CD8-positive, alpha-beta memory T cell (primary cell): ENCODE data around the gene TBXT. TPM values are rescaled to one million over a fixed set of nuclear protein-coding genes. Genes with fewer than 3 reads are reported as not detected.

Source experiments
- CTCF ChIA-PET: fragments of 350-600 bp; sonication (Branson Sonifier 250); formaldehyde crosslinking; loops from one replicate; lab custom pipeline; 2021; ENCODE audit warnings: antibody characterized with exemption; lab: Charles Lee
- POLR2A ChIA-PET: fragments of 350-600 bp; sonication (Branson Sonifier 250); formaldehyde crosslinking; loops from one replicate; lab custom pipeline; 2021; ENCODE audit warnings: antibody characterized with exemption; lab: Charles Lee
- DNase-seq, 5 donors: peaks; one replicate each; pipeline versions ENCODE4 v3.0.0 to v3.0.0-alpha.2; 2020 to 2022; ENCODE audit warnings: mixed read lengths in 1 of 5
- H3K27ac ChIP-seq: one replicate; pipeline ENCODE4 v1.7.0; 2013; ENCODE audit warnings: low read depth, mild to moderate bottlenecking, low read length, moderate library complexity
- H3K27me3 ChIP-seq: 2 replicates; pipeline ENCODE4 v1.7.0; 2013; ENCODE audit warnings: low read length, mild to moderate bottlenecking; ENCODE audit not compliant: insufficient read depth, poor library complexity, severe bottlenecking
- H3K36me3 ChIP-seq: 2 replicates; pipeline ENCODE4 v1.7.0; 2013; ENCODE audit warnings: mild to moderate bottlenecking, low read length, moderate library complexity; ENCODE audit not compliant: insufficient read depth
- H3K4me1 ChIP-seq: 2 replicates; pipeline ENCODE4 v1.7.0; 2013; ENCODE audit warnings: mild to moderate bottlenecking, low read length, moderate library complexity; ENCODE audit not compliant: insufficient read depth
- H3K4me3 ChIP-seq: 2 replicates; pipeline ENCODE4 v1.7.0; 2013; ENCODE audit warnings: mild to moderate bottlenecking, low read length
- H3K9me3 ChIP-seq: 2 replicates; pipeline ENCODE4 v1.7.0; 2013; ENCODE audit warnings: mild to moderate bottlenecking, low read length
- H3K27ac Mint-ChIP-seq, 8 donors: one replicate each; pipeline ENCODE4 v1.8.0; 2020 to 2021; ENCODE audit warnings: mixed read lengths in 8 of 8, mild to moderate bottlenecking in 6 of 8, inconsistent platforms in 3 of 8, moderate library complexity in 3 of 8
- H3K27me3 Mint-ChIP-seq, 2 donors: one replicate each; pipeline ENCODE4 v1.8.0; 2020 to 2021; ENCODE audit warnings: mixed read lengths in 2 of 2, mild to moderate bottlenecking in 1 of 2, moderate library complexity in 1 of 2
- H3K36me3 Mint-ChIP-seq, 3 donors: one replicate each; pipeline ENCODE4 v1.8.0; 2020 to 2021; ENCODE audit warnings: mixed read lengths in 3 of 3, inconsistent platforms in 1 of 3, mild to moderate bottlenecking in 1 of 3
- H3K4me1 Mint-ChIP-seq, 3 donors: one replicate each; pipeline ENCODE4 v1.8.0; 2020 to 2021; ENCODE audit warnings: mixed read lengths in 3 of 3, inconsistent platforms in 1 of 3, mild to moderate bottlenecking in 1 of 3
- H3K4me3 Mint-ChIP-seq, 7 donors: one replicate each; pipeline ENCODE4 v1.8.0; 2020 to 2021; ENCODE audit warnings: mixed read lengths in 7 of 7, mild to moderate bottlenecking in 6 of 7, moderate library complexity in 4 of 7, inconsistent platforms in 2 of 7
- H3K9me3 Mint-ChIP-seq, 5 donors: one replicate each; pipeline ENCODE4 v1.8.0; 2020 to 2022; ENCODE audit warnings: mixed read lengths in 5 of 5, mild to moderate bottlenecking in 3 of 5, moderate library complexity in 2 of 5, inconsistent platforms in 1 of 5
- polyA plus RNA-seq: library from polyadenylated mRNA; unstranded; fragments of 300-500 nt; fragmentation: Illumina TruSeq; gene quantifications from one replicate; pipeline ENCODE4 v1.2.3, GENCODE V29; 2021
- total RNA-seq, 2 experiments: library from RNA; stranded (reverse); gene quantifications; one replicate each; pipeline ENCODE4 v1.2.3, GENCODE V29; 2021

The TBXT gene
- total and polyA plus RNA-seq, 3 experiments from 2014 or later: not detected

- peak overlapping the region in 2 of 8 donors; percentile 67 to 84 for H3K27ac Mint-ChIP-seq
- Histone ChIP-seq H3K4me1 (no peaks in the 10 kb centered on the region), H3K4me3 (no peak overlapping the region), H3K27me3 (peaks cover 4% of the 10 kb centered on the region), H3K9me3 (no peaks in the 10 kb centered on the region), H3K36me3 (no peaks in the 10 kb centered on the region), H3K27ac (no peak overlapping the region)
- no peak for DNase-seq
- H3K9me3 Mint-ChIP-seq: no peaks in the 10 kb centered on the region
- H3K27me3 Mint-ChIP-seq: peaks cover 13 to 45% of the 10 kb centered on the region in 2 donors
- no peak overlapping the region for H3K4me3 Mint-ChIP-seq
- CTCF ChIA-PET: no interaction called here
- no peaks in the 10 kb centered on the region for H3K4me1 Mint-ChIP-seq
- H3K36me3 Mint-ChIP-seq: no peaks in the 10 kb centered on the region
- POLR2A ChIA-PET: no interaction called here
Measured at GRCh38 chr6:166202321-166202733, 34.7 kb upstream of the TBXT start.

DNA sequence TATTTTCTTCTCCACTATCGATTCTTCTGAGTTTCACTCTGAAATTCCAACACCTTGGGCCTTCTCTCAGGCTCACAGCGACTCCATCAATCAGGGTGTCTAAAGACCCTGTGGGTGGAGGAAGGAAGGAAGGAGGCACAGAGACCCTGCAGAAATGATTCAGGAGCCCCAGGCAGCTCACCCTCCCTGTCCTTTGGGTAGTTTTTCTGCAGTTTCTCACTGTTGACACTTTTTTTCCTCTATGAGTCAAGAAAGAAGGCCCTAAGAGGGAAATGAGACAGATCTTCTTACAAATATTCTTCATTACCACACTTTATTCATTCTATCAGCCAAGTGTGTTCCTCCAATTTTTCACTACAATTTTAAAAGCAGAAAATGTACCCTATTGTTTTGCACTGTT lies 34.2 kb upstream of the TBXT start:
- H3K9me3 Mint-ChIP-seq: no peaks in the 10 kb centered on the region
- no peak for DNase-seq
- Histone ChIP-seq H3K27ac (no peak overlapping the region), H3K9me3 (no peaks in the 10 kb centered on the region), H3K36me3 (no peaks in the 10 kb centered on the region), H3K4me1 (no peaks in the 10 kb centered on the region), H3K27me3 (peaks cover 2% of the 10 kb centered on the region), H3K4me3 (no peak overlapping the region)
- ChIA-PET CTCF (no interaction called here), POLR2A (no interaction called here)
- H3K27ac Mint-ChIP-seq: peak overlapping the region in 1 of 8 donors; percentile 84
- H3K4me3 Mint-ChIP-seq: no peak overlapping the region
- peaks cover 13 to 47% of the 10 kb centered on the region in 2 donors for H3K27me3 Mint-ChIP-seq
- no peaks in the 10 kb centered on the region for H3K36me3 Mint-ChIP-seq
- H3K4me1 Mint-ChIP-seq: no peaks in the 10 kb centered on the region

DNA sequence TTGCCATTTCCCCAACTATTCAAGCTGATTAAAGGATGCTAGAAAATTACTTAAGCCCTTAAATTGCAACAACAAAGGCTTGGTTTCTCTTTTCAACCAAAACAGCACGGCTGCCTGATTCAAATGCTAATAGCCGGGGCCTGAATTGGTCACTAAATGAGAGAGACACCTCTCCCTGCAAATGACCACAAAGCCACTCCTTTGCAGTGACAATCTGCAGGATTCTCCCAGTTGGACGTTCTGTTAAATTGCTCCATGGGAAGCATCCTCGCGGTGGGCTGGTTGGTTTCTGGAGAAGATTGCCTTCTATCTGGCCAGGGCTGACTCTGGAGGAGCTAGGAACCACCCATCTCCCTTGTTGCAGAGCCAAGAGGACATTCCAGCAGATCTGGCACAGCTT lies 29.7 kb upstream of the TBXT start:
- Histone ChIP-seq H3K9me3 (no peaks in the 10 kb centered on the region), H3K4me3 (no peak overlapping the region), H3K27me3 (no peaks in the 10 kb centered on the region), H3K27ac (no peak overlapping the region), H3K4me1 (no peaks in the 10 kb centered on the region), H3K36me3 (no peaks in the 10 kb centered on the region)
- H3K4me3 Mint-ChIP-seq: no peak overlapping the region
- POLR2A ChIA-PET: no interaction called here
- peaks cover 6 to 31% of the 10 kb centered on the region in 2 donors for H3K27me3 Mint-ChIP-seq
- H3K9me3 Mint-ChIP-seq: no peaks in the 10 kb centered on the region
- no peak overlapping the region for H3K27ac Mint-ChIP-seq
- DNase-seq: no peak
- no peaks in the 10 kb centered on the region for H3K36me3 Mint-ChIP-seq
- CTCF ChIA-PET: no interaction called here
- H3K4me1 Mint-ChIP-seq: no peaks in the 10 kb centered on the region

GRCh38 chr6:166195860-166196238 lies 28.2 kb upstream of the TBXT start:
- Mint-ChIP-seq H3K9me3 (no peaks in the 10 kb centered on the region), H3K27ac (no peak overlapping the region), H3K4me1 (no peaks in the 10 kb centered on the region), H3K4me3 (peak overlapping the region in 1 of 7 donors; percentile 49), H3K36me3 (no peaks in the 10 kb centered on the region), H3K27me3 (peaks cover 6 to 25% of the 10 kb centered on the region in 2 donors)
- POLR2A ChIA-PET: no interaction called here
- Histone ChIP-seq H3K36me3 (no peaks in the 10 kb centered on the region), H3K9me3 (no peaks in the 10 kb centered on the region), H3K27me3 (no peaks in the 10 kb centered on the region), H3K4me3 (no peak overlapping the region), H3K4me1 (no peaks in the 10 kb centered on the region), H3K27ac (no peak overlapping the region)
- CTCF ChIA-PET: no interaction called here
- no peak for DNase-seq

DNA sequence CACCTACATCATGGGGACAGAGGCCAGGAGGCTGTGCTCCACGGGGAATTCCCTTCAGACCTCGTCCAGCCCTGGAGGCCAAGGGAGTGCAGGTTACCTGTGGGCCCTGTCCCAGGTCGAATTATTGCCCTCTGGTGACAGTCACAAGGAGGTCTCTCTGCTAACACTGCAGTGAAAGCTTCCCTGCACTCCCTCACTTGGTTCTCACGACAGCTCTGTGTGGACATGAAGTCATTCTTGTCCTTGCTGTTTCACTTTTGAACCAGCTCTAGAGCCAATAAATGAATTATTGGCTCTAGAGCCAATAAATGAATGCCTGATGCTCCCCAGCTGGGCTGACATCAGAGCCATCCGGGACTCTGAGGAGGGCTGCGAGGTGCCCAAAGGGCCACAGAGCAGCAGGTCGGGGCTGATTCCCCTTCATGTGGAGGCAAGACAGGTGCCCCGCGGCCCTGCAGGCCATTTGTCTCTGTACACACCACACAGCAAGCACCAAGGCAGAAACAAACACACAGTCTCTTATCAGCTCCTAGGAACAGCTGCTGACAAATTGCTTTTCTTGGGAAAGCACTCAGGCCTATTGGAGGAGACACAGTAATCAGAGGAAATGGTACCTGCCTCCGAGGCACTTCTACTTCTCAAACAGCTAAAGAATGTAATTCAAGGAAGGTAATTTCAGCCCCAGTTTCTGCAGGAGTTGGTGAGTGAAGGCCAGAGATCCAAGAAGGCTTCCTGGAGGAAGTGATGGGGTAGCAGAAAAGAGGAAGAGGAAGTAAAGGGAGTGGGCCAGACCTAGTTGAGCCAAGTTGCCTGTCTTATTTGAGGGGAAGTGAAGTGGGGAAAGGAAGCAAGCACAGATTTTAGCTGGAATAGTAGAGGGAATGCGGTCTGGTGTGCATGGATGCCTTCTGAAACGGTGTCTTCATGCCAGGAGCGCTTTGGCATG lies 27.5 kb upstream of the TBXT start:
- no peaks in the 10 kb centered on the region for H3K4me1 Mint-ChIP-seq
- POLR2A ChIA-PET: no interaction called here
- Histone ChIP-seq H3K36me3 (no peaks in the 10 kb centered on the region), H3K4me3 (no peak overlapping the region), H3K27ac (no peak overlapping the region), H3K9me3 (no peaks in the 10 kb centered on the region), H3K27me3 (no peaks in the 10 kb centered on the region), H3K4me1 (no peaks in the 10 kb centered on the region)
- CTCF ChIA-PET: no interaction called here
- H3K36me3 Mint-ChIP-seq: no peaks in the 10 kb centered on the region
- H3K27ac Mint-ChIP-seq: peak overlapping the region in 2 of 8 donors; percentile 3 to 70
- peak overlapping the region in 1 of 7 donors; percentile 49 for H3K4me3 Mint-ChIP-seq
- H3K9me3 Mint-ChIP-seq: no peaks in the 10 kb centered on the region
- H3K27me3 Mint-ChIP-seq: peaks cover 8 to 21% of the 10 kb centered on the region in 2 donors
- DNase-seq: no peak

DNA sequence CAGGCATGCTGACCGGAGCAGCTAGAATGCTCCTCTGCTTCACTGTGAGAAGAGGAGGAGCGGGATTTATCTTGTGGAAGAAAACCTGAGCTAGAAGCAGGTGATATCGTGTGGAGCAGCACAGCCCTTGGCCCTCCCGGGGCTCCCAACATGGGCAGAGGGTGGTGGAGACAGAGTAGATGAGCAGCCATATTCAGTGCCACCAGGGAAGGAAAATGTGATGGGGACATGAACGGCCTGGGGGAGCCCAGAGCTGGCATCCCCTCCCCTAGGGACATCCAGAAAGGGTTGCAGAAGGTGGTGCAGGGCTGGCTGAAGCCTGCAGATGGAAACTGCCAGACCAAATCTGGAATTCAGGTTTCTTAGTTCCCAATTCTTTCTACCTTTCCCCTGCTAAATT lies 24.9 kb upstream of the TBXT start:
- POLR2A ChIA-PET: no interaction called here
- H3K27ac ChIP-seq: no peak overlapping the region

DNA sequence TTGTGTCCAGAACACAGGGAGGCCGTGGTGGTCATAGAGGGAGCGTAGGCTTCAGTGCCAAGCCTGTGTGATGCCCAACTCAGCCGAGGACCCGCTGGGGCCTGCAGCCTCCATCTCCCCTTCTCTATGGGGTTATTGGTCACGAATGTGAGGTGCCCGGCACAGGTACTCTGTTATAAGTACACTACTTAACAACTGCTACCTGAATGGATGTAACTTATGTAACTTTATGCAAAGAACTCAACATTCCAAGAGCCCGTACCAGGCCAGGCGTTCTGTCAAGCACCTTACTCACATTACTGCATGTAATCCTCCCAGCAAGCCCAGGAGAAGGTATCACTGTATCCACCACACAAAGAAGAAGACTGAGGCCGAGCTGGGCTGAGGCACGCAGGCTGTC lies 24.5 kb upstream of the TBXT start:
- Histone ChIP-seq H3K27ac (no peak overlapping the region), H3K4me1 (no peaks in the 10 kb centered on the region), H3K9me3 (no peaks in the 10 kb centered on the region), H3K36me3 (no peaks in the 10 kb centered on the region), H3K27me3 (no peaks in the 10 kb centered on the region), H3K4me3 (no peak overlapping the region)
- no peaks in the 10 kb centered on the region for H3K36me3 Mint-ChIP-seq
- POLR2A ChIA-PET: no interaction called here
- H3K4me3 Mint-ChIP-seq: no peak overlapping the region
- no peak overlapping the region for H3K27ac Mint-ChIP-seq
- H3K9me3 Mint-ChIP-seq: peaks cover 0 to 8% (median 3%) of the 10 kb centered on the region in 5 donors
- DNase-seq: no peak
- no peaks in the 10 kb centered on the region for H3K4me1 Mint-ChIP-seq
- CTCF ChIA-PET: no interaction called here
- peaks cover 10 to 19% of the 10 kb centered on the region in 2 donors for H3K27me3 Mint-ChIP-seq

More for the DNA sequence above, 24.9 kb upstream of the TBXT start:
- CTCF ChIA-PET: no interaction called here
- Mint-ChIP-seq H3K4me1 (no peaks in the 10 kb centered on the region), H3K9me3 (peaks cover 0 to 4% (median 2%) of the 10 kb centered on the region in 5 donors), H3K36me3 (no peaks in the 10 kb centered on the region), H3K4me3 (no peak overlapping the region), H3K27me3 (peaks cover 8 to 18% of the 10 kb centered on the region in 2 donors), H3K27ac (no peak overlapping the region)
- Histone ChIP-seq H3K36me3 (no peaks in the 10 kb centered on the region), H3K4me3 (no peak overlapping the region), H3K9me3 (no peaks in the 10 kb centered on the region), H3K27me3 (no peaks in the 10 kb centered on the region), H3K4me1 (no peaks in the 10 kb centered on the region)
- DNase-seq: no peak

- no peak overlapping the region for H3K4me3 ChIP-seq
- ChIA-PET POLR2A (no interaction called here), CTCF (no interaction called here)
- Mint-ChIP-seq H3K27ac (no peak overlapping the region), H3K4me1 (no peaks in the 10 kb centered on the region), H3K36me3 (peaks cover 0 to 3% (median 3%) of the 10 kb centered on the region in 3 donors), H3K4me3 (no peak overlapping the region), H3K27me3 (peaks cover 17 to 32% of the 10 kb centered on the region in 2 donors), H3K9me3 (peaks cover 0 to 3% (median 0%) of the 10 kb centered on the region in 5 donors)
- H3K36me3 ChIP-seq: no peaks in the 10 kb centered on the region
- H3K27me3 ChIP-seq: peaks cover 7% of the 10 kb centered on the region
- no peaks in the 10 kb centered on the region for H3K4me1 ChIP-seq
- no peaks in the 10 kb centered on the region for H3K9me3 ChIP-seq
- H3K27ac ChIP-seq: no peak overlapping the region
- DNase-seq: no peak
Measured at GRCh38 chr6:166179704-166180103, 12.1 kb upstream of the TBXT start.
